TTC549 (cell line): ENCODE data around the gene KLF4.
"Not testable (repeated sequence)": the region's sequence is repeated elsewhere in the genome, so short reads cannot be mapped to it uniquely, and the experiment has no call there.

Source experiments
- FAIRE-seq: peaks from 2 replicates; lab custom pipeline; 2012; peaks lifted over from hg19 to GRCh38; lab: Jason Lieb, UNC

KLF4 gene

DNA sequence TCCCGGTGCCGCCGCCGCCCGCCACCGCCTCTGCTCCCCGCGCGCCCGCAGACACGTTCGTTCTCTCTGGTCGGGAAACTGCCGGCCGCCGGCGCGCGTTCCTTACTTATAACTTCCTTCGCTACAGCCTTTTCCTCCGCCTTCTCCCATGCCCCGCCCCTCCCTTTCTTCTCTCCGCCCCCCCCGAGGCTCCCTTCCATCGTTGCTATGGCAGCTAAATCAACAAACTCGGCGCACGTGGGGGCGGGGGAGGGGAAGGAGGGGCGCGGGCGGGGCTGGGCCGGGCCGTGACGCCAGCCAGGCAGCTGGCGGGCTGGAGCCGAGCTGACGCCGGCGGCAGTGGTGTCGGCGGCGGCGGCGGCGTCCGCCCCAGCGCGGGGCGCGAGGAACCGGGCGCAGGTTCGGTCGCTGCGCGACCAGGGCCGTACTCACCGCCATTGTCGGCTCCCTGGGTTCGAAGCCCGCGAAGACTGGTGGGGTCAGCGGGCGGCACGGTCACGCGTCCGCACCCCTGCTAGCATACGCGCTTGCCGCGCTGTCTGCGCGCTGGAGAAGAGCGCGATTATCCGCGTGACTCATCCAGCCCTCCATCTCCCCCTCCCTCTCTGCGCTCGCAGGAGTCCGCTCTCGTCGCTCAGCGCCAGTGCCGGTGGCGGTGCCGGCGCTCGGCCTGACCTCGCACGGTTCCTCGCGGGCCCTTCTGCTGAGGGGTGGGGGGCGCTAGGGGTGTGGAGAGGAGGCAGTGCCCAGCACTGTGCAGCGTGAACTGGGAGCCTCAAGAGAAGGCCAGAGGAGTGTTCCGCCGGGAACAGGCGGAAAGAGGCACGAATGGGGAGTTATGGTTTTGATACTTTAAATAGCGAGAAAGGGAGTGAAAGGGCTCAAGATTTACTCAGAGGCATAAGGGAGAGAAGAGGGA, at the start of gene KLF4:
TSS of gene KLF4 (minus strand) at position 83 of the 919 bp plus-strand sequence. CDS start 597 bp downstream, outside the sequence.
- no peak for FAIRE-seq

DNA sequence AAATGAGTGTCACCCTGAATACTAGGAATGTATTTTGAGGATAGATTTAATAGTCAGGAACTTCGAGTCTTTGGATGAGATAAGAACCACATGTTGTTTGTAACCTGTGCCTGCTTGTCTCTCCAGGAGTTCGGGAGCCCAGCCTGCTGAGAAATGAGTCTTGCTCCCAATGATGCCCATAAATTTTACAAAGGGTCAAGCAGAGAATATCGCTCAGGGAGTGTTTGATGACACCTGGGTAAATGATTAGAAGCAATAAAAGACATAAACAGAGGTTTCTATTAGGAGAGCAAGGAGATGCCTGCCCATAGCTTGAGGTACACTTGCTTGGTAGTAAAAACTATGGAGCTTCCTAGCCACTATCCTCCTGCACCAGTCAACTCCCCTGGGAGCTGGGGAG, 46.9 kb upstream of the KLF4 start:
- no peak for FAIRE-seq

DNA sequence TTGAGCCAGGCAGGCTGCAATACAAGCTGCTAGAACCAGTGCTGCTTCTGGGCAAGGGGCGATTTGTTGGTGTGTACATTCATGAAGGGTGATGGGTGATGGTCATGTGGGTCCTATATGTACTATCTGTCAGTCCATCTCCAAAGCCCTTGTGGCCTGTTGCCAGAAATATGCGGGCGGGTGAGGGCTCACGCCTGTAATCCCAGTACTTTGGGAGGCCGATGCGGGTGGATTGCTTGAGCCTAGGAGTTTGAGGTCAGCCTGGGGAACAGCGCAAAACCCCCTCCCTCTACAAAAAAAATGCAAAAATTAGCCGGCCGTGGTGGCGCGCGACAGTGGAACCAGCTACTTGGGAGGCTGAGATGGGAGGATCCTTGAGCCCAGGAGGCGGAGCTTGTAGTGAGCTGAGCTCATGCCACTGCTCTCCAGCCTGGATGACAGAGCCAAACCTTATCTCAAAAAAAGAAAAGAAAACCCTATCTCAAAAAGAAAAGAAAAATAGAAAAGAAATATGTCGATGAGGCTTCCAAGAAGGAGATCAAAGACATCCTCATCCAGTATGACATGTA, 45.0 kb upstream of the KLF4 start:
- FAIRE-seq: no peak

DNA sequence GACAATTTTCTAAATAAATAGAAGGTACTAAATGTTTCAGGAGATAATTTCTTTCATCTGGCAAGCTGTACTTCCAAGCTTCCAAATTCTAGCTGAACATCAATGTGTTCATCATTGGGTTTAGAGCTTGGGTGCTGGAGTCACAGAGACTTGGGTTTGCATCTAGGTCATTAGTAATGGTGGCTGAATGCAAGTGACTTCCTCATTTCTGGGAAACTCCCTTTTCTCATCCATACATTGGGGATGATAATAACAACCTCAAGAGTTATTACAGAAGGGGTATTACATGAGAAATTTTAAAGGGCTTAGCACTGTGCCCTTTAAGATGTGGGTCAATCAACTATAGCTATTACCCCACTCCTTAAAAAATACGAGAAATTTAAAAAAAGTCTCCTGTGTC, 41.1 kb upstream of the KLF4 start:
- FAIRE-seq: no peak

DNA sequence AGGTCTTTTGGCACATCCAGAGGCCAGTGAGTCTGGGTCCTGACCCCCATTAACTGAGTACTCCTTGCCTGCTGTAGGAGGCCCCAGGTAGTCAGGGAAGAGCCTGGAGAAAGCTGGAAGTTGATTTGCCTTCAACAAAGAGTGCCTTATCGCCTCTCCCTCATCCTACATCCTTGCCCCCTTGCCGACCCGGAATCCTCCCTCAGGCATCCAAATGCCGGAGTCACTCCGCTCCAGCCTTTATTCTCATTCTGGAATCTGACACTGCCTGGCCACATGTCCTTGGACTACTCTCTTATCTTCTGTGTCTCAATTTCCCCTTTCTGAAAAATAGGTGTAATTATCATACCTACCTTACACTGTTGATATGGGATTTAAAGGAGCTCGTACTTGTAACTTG, 39.1 kb upstream of the KLF4 start:
- FAIRE-seq: no peak

DNA sequence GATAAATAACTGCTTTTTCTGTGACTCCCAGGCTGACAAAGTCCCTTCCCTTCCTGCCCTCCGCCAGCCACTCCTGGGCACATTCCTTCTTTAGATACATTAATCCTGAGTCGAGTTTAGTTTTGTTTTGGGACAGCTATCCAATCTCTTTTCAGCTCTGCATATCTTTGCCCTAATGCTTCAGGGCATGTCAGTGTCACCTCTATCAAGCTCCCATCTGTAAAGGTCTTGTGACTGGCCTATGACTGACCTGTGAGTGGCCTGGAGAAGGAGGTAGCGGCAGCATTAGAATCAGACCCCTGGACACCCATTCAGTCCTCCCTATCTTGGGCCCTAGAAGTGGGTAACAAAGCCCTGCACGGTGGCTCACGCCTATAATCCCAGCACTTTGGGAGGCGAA, 34.0 kb upstream of the KLF4 start:
- FAIRE-seq: no peak

DNA sequence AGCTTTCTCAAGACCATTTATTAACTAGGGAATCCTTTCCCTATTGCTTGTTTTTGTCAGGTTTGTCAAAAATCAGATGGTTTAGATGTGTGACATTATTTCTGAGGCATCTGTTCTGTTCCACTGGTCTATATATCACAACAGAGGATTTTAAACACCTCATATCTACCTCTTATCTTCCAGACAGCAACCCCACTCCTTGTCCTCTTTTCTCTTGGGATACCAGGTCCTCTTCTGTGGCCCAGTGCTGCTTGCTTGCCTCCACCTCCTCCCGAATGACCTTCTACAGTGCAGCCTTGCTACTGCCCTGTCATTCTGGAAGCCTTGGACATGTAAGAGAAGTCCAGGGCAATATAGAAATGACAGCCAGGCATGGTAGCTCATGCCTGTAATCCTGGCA, 30.6 kb upstream of the KLF4 start:
- no peak for FAIRE-seq

DNA sequence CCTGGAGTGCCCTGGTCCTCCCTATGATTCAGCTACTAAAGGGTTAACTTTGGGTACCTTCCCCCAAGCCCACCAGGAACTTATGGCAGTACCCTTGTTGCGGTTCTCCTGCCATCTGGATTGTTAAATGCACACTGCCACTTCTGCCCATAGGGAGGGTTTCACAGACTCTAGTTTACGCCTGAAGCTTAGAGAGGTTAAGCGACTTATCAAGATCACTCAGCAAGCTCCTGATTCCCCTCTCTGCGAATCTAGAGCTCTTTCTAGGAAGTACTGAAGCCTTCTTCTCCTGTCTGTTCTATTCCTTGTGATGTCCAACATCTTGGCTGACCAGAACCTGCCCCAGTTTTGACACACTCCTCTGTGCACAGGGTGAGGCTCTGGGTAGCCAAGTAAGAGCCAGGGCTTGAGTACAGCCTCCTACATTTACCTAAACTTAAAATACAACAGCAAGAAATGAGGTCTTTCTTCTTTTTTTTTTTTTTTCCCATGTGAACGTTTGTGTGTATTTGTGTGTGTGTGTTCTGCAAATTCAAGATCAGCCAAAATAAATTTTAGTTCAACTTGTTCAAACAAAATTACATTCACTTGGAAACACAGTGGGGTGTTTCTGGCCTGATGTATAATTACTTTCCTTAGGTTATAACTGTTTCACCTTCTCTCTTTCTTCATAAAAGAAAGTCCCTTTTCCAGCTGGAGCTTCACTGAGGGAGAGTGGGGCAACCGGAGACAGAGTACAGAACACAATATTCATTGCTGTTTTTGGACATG, 28.7 kb upstream of the KLF4 start:
- no peak for FAIRE-seq

DNA sequence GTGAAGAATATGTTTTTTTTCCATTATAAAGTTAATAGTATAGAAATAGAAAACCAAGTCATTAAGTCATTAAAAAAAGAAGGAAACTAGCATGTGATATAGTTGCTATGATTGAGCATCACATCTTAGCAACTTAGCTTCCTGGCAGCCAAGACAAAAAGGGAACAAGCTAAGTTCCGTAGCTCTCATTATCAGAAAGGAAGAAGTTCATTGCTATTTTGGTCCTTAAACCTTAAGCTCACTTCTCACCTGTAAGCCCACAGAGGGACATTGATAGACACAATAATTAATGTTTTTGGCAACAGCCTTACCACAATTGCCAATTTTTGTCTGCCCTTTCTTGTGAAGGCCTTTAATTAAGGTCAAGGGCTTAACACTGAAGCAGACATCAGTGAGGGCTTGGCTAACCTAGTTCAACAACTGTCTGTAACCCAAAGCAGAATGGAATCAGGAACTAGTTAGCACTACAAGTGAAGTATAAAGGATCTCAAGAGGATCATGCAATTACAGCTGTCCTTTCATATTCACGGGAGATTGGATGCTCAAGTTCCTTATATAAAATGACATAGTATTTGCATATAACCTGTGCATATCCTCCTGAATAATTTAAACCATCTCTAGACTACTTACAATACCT, 24.0 kb upstream of the KLF4 start:
- no peak for FAIRE-seq

DNA sequence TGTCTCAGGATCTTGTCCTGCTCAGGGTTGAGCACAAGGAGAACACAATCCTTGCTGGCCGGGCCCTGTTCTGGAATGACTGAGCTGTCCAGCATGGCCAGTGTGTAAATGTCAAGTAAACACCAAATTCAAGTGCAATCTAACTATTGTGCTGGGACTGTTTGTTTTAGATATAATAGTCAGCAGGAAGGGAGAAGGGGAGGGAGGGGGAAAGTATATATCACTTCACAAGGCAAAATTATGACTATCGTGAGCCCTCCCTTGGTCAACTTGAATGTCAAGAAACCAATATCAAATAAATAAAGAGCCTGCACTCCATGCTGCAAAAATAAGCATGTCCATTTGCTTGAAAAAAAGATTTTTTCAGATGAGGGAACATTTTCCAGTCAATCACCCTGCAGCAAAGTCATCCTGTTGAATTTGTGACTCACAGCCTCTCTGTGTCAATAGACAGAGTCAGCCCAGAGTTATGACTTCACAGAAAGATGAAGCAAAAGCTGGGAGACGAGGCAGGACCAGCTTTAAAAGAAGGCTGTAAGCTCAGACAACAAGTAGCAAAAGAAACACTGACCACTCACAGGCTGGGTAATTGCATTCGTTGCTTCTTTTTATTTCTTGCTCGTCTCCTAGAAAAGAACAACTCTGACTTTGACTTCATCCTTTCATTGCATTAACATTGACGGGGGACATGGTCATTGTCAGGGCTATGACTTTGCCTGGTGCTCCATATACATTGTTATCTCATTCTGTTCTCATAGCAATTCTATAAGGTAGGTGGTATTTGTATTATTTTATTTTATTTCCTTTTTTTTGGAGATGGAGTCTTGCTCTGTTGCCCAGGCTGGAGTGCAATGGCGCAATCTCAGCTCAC, 15.3 kb upstream of the KLF4 start:
- FAIRE-seq: no peak

DNA sequence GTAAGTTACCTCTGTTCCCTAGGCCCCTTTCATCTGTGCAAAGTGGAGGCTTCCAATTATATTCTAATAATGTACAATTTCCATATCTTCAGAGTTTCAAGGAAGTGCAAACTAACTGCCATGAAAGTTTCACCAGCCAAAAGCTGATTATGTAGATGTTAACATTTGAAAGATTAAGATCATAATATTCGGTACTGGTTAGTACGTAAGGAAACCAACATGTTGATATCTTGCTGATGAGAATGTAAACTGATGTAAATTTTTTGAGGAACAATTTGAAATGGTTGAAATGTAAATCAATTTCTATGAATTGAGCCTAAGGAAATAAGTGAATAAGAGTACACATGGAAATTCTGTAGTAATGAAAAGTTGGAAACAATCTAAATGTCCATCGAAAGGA, 12.9 kb upstream of the KLF4 start:
- FAIRE-seq: no peak

DNA sequence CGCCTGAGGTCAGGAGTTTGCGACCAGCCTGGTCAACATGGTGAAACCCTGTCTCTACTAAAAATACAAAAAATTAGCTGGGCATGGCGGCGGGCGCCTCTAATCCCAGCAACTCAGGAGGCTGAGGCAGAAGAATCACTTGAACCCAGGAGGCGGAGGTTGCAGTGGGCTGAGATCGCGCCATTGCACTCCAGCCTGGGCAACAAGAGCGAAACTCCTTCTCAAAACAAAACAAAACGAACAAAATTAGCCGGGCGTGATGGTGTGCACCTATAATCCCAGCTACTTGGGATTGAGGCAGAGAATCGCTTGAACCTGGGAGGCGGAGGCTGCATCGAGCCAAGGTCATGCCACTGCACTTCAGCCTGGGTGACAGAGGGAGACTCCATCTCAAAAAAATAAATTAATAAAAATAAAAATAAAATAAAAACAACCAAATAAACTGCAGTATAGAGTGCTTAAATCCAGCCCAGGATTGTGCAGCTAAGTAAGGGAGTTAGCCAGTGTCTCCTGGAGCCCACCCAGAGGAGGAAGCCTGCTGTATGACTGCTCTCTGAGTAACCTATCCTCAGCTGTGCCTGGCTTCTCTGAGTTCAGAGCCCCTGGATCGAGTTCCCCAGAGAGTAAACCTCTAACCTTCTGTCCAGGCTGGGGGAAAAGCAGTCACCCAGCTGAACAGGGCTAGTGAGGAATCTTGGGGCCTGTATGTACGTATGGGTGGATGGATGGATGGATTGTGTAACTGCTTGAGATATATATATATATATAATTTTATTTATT, 11.0 kb upstream of the KLF4 start:
- not testable (repeated sequence) for FAIRE-seq

DNA sequence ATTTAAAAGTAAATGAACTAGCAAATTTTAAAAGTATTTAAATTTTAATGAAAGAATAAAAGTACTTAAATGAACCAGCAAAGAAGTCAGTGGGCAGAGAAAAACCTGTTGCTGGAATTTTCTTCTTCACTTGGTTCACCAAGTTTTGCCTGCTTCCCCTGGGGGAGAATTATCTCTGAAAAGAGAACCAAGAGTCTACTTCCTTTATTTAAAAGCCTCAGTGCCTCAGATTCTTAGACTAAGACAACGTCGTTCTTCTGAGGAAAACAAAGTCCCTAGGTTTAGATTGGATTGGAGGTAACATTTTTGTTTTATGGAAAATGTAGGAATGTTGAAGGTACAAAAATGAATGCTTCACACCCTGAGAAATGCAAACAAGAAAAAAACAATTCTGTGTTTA, 7.4 kb upstream of the KLF4 start:
- FAIRE-seq: no peak

DNA sequence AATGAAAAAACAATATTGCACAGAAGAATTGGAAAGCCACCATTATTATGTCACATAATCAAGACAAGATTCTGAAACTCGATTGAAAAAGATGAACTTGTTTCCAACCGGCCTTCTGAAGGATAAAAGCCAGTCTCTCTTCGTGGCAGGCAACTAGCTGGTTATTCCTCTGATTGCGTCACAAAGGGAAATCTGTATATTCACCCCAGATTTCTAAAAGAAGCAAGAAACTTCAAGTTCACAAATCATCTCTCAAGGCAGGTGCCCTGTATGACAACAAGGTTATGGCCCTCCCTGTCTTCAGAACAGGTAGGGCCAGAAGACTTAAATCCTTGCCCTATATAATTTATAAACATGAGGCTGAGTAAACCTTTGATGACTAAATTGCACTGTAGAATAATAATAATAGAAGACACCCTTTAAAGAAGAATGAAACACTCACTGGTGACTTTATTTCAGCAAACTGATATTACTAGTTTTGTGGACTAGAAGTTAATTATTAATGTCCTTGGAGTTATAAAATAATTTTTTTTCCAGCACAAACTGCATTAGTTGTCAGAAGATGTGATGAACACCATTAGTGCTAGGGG, 2.9 kb upstream of the KLF4 start:
- FAIRE-seq: no peak

DNA sequence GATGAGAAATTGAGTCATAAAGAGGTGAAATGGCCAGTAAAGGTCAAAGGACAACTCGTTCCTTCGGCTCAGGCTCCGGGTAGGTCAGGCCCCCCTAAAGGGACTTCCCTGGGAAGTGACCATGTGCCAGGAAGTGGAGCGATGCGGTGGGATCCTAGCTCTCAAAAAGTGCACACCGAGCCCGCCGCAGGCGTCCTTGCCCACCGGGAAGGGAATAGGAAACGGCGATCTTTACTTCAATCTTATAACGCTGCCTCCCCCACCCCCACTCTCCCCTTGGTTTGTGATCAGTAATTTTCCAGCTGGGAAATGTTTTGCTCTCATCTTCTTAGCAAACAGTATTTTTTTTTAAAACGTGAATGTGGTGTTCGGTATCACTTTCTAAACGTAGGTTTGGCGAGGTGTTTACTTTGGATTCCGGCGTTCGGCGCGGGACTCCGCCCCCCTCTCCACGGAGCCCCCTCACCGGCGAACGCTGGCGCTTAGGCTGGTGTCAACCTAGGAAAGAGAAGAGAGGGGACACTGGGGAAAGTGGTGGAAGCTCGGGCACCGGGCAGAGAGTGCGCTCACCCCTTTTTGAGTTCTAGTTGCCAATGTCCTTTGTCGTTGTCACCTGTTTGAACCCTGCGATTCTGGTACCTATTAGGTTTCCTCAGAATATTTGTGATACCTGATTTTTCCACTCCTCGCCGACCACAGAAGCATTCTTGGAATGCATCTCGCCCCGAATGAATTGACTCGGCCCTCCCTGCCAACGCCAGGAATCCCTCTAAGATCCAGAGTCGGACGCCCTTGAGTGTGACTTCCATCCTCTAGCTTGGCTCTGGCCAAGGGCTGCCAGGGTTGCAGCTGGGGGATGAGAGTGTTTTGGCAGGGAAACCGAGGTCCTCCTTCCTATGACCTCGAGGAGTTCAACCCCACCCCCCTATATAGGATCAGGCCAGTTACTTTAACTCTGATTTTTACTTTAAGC, 1.8 kb upstream of the KLF4 start:
- FAIRE-seq: no peak

DNA sequence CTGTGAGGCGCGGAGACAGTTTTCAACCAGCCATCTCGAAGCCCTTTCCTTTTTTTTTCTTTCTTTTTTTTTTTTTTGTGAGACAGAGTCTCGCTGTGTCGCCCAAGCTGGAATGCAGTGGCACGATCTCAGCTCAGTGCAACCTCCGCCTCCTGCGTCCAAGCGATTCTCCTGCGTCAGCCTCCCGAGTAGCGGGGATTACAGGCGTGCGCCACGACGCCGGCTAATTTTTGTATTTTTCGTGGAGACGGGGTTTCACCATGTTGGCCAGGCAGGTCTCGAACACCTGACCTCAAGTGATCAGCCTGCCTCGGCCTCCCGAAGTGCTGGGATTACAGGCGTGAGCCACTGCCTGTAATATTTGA, 1.0 kb upstream of the KLF4 start:
- not testable (repeated sequence) for FAIRE-seq

DNA sequence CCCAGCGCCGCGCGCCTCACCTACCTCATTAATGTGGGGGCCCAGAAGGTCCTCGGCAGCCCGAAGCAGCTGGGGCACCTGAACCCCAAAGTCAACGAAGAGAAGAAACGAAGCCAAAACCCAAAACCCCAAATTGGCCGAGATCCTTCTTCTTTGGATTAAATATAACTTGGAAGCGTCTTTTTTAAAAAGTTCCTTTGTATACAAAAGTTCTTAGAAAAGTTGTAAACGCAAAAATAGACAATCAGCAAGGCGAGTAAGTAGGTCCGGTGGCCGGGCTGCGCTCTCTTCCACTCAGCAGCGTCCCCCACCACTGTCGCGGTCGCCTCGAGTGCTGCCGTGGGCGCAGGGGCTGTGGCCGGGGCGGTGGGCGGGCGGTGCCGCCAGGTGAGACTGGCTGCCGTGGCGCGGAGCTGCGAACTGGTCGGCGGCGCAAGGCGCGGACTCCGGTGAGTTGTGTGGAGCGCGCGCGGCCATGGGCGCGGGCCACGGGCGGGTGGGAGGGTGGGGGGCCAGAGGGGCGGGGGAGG, 360 bp downstream of the KLF4 start:
- FAIRE-seq: no peak

DNA sequence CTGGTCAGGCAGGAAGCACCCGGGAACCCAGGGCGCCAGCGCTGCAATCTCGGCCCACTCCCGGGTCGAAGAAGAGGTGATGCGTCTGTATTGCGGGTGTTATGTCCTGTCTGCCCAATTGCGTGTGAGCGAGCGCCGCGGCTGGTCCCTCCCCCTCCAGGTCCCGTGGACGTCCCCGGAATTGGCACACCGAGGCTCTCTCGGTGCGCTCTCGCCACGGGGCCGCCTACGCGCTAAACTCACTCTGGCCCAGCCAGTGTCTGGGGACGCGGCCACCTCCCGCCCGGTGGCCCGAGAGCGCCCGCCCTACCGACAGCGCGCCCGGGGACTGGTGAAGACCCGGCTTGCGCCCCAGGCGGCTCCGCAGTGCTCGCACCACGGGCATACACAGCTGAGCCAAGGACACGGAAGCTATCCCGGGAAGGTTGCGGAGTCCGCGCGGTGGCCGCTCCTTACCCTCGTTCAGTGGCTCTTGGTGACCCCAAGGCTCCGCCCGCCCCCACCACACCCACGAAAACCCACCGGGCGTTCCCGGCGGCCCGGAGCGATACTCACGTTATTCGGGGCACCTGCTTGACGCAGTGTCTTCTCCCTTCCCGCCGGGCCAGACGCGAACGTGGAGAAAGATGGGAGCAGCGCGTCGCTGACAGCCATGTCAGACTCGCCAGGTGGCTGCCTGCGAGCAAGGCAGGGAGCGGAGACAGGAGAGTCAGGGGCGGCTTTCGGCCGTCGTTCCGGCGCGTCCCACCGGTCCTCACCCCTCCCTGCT, 1.0 kb downstream of the KLF4 start:
- FAIRE-seq: no peak
